ENCODE data around the gene C6orf47. TPM values are rescaled to one million over a fixed set of nuclear protein-coding genes. Genes with fewer than 3 reads are reported as not detected.

The C6orf47 gene
- total and polyA plus RNA-seq, 2 of the 8 experiments (the other 6 are each of a cell fraction or from before 2014, with no cell fraction given), result 4.7 to 14.6 TPM

DNA sequence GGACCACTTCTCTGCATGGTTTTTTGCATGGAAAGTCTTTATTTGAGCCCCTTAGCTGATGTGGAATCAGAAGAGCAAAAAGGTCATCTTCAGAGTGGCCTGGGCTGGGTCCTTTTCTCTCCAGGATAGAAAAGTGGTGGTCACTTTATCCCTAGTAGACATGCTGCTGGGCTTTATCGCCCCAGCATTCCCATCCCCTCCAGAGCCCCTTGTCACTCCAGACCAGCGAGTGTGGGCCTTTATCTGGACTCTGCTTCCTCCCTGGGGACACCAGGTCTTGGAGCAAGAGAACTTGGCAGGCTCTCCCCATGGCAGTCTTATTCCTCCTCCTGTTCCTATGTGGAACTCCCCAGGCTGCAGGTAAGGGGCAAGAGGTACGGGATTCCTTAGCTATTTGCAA is 46.0 kb upstream of the C6orf47 start, which contains the start of gene LY6G6F:
LY6G6F (plus strand) TSS at position 268 of the 400 bp plus-strand sequence; CDS start at position 309, 41 bp downstream.
- POLR2A ChIA-PET (ENCODE audit: partially characterized antibody), result interaction anchor here (0.9 to 1.1 kb wide), 3 partner anchors 33 to 108 kb away, joined by 3 to 5 read pairs (median 3); partner anchors contain the start of gene MSH5
- TF ChIP-seq, protein P1, sequence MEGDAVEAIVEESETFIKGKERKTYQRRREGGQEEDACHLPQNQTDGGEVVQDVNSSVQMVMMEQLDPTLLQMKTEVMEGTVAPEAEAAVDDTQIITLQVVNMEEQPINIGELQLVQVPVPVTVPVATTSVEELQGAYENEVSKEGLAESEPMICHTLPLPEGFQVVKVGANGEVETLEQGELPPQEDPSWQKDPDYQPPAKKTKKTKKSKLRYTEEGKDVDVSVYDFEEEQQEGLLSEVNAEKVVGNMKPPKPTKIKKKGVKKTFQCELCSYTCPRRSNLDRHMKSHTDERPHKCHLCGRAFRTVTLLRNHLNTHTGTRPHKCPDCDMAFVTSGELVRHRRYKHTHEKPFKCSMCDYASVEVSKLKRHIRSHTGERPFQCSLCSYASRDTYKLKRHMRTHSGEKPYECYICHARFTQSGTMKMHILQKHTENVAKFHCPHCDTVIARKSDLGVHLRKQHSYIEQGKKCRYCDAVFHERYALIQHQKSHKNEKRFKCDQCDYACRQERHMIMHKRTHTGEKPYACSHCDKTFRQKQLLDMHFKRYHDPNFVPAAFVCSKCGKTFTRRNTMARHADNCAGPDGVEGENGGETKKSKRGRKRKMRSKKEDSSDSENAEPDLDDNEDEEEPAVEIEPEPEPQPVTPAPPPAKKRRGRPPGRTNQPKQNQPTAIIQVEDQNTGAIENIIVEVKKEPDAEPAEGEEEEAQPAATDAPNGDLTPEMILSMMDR (IDR thresholded peaks at IDR 0.05; ENCODE audit: control extremely low read depth in 1 of 3, insufficient read depth in 1 of 3, low read depth in 1 of 3, low read length in 3 of 3), result no peak
- TF ChIP-seq, protein P2, sequence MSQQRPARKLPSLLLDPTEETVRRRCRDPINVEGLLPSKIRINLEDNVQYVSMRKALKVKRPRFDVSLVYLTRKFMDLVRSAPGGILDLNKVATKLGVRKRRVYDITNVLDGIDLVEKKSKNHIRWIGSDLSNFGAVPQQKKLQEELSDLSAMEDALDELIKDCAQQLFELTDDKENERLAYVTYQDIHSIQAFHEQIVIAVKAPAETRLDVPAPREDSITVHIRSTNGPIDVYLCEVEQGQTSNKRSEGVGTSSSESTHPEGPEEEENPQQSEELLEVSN (IDR thresholded peaks at IDR 0.05), result no peak
- no peak for TF ChIP-seq GTF2F1 (IDR thresholded peaks at IDR 0.05; ENCODE audit: borderline replicate concordance, low read depth, low read length)
- TF ChIP-seq JUN (IDR thresholded peaks at IDR 0.05; ENCODE audit: low read depth, low read length), result no peak
- no peak for TF ChIP-seq CHD2 (IDR thresholded peaks at IDR 0.05; ENCODE audit: low read length)
- no peak for TF ChIP-seq TBP (IDR thresholded peaks at IDR 0.05; ENCODE audit: low read depth, low read length)
- TF ChIP-seq BRCA1 (IDR thresholded peaks at IDR 0.05; ENCODE audit: low read depth, low read length), result no peak
- TF ChIP-seq, protein P3, sequence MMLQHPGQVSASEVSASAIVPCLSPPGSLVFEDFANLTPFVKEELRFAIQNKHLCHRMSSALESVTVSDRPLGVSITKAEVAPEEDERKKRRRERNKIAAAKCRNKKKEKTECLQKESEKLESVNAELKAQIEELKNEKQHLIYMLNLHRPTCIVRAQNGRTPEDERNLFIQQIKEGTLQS (IDR thresholded peaks at IDR 0.05; ENCODE audit: insufficient read depth, low read depth, low read length), result no peak
- TF ChIP-seq TAF1 (IDR thresholded peaks at IDR 0.05; ENCODE audit: low read depth, low read length), result no peak
- TF ChIP-seq CEBPB (IDR thresholded peaks at IDR 0.05; ENCODE audit: low read depth, low read length), result no peak

More for the DNA sequence above, 46.0 kb upstream of the C6orf47 start, which contains the start of gene LY6G6F:
- Histone ChIP-seq H3K9me3 (ENCODE audit: insufficient read depth in 2 of 2, low read depth in 1 of 2, low read length in 1 of 2) (no peaks in the 10 kb centered on the region), H4K8ac (ENCODE audit: extremely low read depth, insufficient read depth, low read length) (peak within 1 kb of the TSS; percentile 82; the same call in 1 of the 2 replicates), H2BK15ac (ENCODE audit: low read length) (no peak within 1 kb of the TSS), H3K79me1 (ENCODE audit: low read depth, low read length) (peaks cover 4% of the 10 kb centered on the region; the same call in 1 of the 2 replicates), H3K4ac (replicated peaks; ENCODE audit: insufficient read length, low read depth, low read length) (no peak within 1 kb of the TSS), H3K4me2 (ENCODE audit: insufficient read depth in 1 of 2, low read depth in 2 of 2, low read length in 2 of 2) (no peak within 1 kb of the TSS), H3K18ac (ENCODE audit: extremely low read depth, low read length) (no peak within 1 kb of the TSS), H2BK5ac (ENCODE audit: low read depth, low read length) (no peak within 1 kb of the TSS), H2BK120ac (replicated peaks; ENCODE audit: low read depth, low read length) (no peak within 1 kb of the TSS), H2AK5ac (ENCODE audit: low read depth, low read length) (no peak within 1 kb of the TSS), H2BK12ac (ENCODE audit: low read depth, low read length) (no peak within 1 kb of the TSS), H3K36me3 (ENCODE audit: control insufficient read depth in 2 of 4, insufficient read depth in 4 of 4, low read length in 3 of 4) (no peaks in the 10 kb centered on the region), H4K5ac (ENCODE audit: insufficient read length, low read depth, low read length) (no peak within 1 kb of the TSS), H3K23me2 (ENCODE audit: low read depth, low read length) (peaks cover 11% of the 10 kb centered on the region; the same call in 1 of the 2 replicates), H3K23ac (ENCODE audit: insufficient read length) (no peak within 1 kb of the TSS), H2AFZ (ENCODE audit: low read length) (no peak within 1 kb of the TSS), H3K27ac (ENCODE audit: low read depth, low read length) (no peak within 1 kb of the TSS), H3K4me3 (ENCODE audit: extremely low read depth in 1 of 4, insufficient read depth in 2 of 4, low read depth in 3 of 4, low read length in 4 of 4) (no peak within 1 kb of the TSS), H2BK20ac (ENCODE audit: low read length) (no peak within 1 kb of the TSS), H4K20me1 (replicated peaks in 1 of 2; ENCODE audit: control insufficient read depth in 1 of 2, insufficient read depth in 2 of 2, low read length in 2 of 2) (no peaks in the 10 kb centered on the region), H4K91ac (replicated peaks; ENCODE audit: insufficient read length, low read length) (no peak within 1 kb of the TSS), H3K27me3 (replicated peaks in 1 of 4; ENCODE audit: control insufficient read depth in 3 of 4, extremely low read depth in 1 of 4, insufficient read depth in 3 of 4, low read length in 3 of 4) (no peaks in the 10 kb centered on the region), H3K56ac (replicated peaks; ENCODE audit: insufficient read length, low read depth, low read length) (no peak within 1 kb of the TSS), H3K9ac (replicated peaks in 1 of 4; ENCODE audit: extremely low read depth in 1 of 4, low read depth in 3 of 4, low read length in 3 of 4) (no peak within 1 kb of the TSS), H3K4me1 (replicated peaks in 1 of 4; ENCODE audit: control insufficient read depth in 3 of 4, insufficient read depth in 4 of 4, low read length in 3 of 4) (peaks cover 2 to 8% (median 3%) of the 10 kb centered on the region in 4 experiments; a peak in 5 of 7 replicates), H3K14ac (ENCODE audit: insufficient read length) (no peak within 1 kb of the TSS), H3K79me2 (ENCODE audit: control insufficient read depth in 1 of 2, insufficient read depth in 2 of 2, low read length in 2 of 2) (peaks cover 0 to 7% of the 10 kb centered on the region in 2 experiments; a peak in 2 of 4 replicates)
- FAIRE-seq (no peak), DNase-seq (ENCODE audit: low read depth in 1 of 2, low spot score in 2 of 2) (no peak)
- WGBS, 2 experiments (ENCODE audit: extremely low coverage in 1 of 2, insufficient coverage in 1 of 2, insufficient read length in 1 of 2, insufficient replicate concordance in 2 of 2, low coverage in 1 of 2, low lambda C conversion rate in 2 of 2, missing lambda C conversion rate in 1 of 2), result 77% methylated on average over 3 of the region's 3 CpGs; no CpG with 5 or more reads in 1 of the 2 experiments
- CTCF ChIA-PET (ENCODE audit: partially characterized antibody), result interaction anchor here (0.7 to 1.6 kb wide), 5 partner anchors 9 to 63 kb away, joined by 3 to 6 read pairs (median 3); partner anchors contain the start of gene LY6G6D
